ENCODE results near the gene ALOX12.
"Not testable (repeated sequence)": the region's sequence is repeated elsewhere in the genome, so short reads cannot be mapped to it uniquely, and the experiment has no call there.

ALOX12 gene

DNA sequence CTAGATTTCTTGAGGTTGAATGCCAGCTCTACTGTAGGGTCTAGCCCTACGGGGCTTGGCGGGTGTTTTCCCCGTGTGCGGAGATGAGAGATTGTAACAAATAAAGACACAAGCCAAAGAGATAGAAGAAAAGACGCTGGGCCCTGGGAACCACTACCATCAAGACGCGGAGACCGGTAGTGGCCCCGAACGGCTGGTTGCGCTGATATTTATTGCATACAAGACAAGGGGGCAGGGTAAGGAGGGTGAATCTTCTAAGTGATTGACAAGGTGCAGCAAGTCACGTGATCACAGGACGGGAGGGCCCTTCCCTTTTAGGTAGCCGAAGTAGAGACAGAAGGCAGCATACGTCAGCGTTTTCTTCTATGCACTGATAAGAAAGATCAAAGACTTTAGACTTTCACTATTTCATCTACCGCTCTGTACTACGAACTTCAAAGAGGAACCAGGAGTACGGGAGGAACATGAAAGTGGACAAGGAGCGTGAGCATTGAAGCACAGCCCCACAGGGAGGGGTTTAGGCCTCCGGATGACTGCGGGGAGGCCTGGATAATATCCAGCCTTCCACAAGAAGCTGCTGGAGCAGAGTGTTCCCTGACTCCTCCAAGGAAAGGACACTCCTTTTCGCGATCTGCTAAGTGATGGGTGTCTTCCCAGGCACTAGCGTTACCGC is 51.0 kb downstream of the ALOX12 start:
- DNase-seq = not testable (repeated sequence)

DNA sequence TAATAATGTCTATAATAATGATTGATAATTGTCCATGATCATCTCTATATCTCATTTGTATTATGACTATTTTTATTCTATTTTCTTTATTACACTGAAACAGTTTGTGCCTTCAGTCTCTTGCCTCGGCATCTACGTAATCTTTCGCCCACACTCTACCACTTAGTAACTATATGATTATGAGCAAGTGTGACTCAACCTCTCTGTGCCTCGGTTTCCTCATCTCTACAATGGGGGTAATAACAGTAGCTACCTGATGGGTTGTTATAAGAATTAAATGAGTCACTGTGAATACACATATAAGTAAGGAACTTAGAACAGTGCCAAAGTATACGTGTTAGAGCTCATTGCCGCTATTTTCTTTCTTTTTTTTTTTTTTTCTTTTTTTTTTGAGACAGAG is 51.7 kb downstream of the ALOX12 start:
- no peak for DNase-seq

DNA sequence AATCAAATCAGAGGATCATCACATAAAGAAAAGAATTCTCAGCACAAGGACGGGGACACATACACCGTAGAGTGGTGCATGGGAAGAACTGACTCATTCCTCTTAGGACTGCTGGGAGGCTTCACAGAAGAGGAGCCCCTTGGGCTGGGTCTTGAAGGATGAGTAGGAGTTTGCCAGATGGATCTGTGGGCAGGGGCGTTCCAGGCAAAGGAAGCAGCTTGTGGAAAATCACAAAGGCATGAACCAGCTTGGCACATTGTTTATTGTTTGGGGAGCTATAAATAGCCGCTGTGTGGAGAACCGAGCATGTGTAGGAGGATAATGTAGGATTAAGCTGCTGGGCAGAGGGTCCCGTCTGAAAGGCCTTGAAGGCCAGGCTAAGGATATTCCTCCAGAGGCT is 53.1 kb downstream of the ALOX12 start:
- DNase-seq = no peak

DNA sequence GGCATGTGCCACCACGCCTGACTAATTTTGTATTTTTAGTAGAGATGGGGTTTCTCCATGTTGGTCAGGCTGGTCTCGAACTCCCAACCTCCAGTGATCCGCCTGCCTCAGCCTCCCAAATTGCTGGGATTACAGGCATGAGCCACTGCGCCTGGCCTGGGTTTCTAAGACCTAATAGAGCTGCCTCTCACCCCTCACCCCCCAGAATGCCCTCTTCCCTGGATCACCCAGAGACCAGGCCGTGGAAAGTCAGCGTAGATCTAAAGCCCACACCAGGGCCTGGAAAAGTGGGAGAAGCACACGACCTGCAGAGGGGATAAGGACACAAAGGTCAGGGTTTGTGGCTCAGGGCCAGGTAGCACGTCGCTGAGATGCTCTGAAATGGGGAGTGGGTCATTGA is 54.7 kb downstream of the ALOX12 start:
- not testable (repeated sequence) for DNase-seq

DNA sequence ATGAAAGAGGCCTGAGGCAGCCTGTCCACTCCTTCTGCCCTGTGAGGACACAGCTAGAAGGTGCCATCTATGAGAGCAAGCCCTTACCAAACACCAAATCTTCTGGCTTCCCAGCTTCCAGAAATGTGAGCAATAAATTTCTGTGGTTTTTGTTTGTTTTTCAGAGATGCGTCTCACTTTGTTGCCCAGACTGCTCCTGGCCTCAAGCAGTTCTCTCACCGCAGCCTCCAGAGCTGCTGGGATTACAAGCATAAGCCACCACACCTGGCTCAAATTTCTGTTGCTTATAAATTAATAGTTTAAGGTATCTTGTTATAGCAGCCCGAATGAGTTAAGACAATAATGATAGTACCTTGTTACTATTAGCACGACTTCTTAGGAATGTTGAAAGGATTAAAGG is 60.5 kb downstream of the ALOX12 start:
- no peak for DNase-seq

DNA sequence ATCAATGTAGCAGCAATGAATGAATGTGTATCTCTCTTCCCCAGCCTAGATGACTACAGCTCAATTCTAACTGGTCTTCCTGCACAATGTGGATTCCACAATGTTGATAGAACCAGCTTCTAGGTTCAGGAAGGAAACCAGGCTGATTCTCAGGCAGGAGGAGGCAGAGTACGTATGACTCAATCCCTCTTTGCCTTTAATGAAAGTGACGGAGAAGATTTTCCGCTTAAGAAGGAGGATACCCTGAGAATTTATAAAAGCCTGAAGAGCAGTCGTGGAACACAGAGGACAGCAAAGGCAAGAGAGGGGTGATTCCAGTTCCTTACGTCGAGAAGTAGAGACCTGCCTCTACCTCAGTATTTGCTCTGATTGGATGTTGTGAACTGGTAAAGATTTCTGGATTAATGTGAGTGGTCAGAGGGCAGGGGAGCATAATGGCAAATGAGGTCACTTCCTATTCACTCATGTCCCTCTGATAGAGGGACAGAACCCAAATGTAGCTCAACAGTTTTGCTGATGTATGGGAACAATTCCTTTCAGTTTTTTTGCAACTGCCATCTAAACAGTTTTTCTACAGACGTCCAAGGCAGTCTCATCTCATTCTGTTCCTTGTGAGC is 63.1 kb downstream of the ALOX12 start:
- DNase-seq = no peak

All from 8988T (cell line).